ENCODE results near the gene PRR20G.
"Not testable (repeated sequence)": the region's sequence is repeated elsewhere in the genome, so short reads cannot be mapped to it uniquely, and the experiment has no call there.

Gene PRR20G

GRCh38 chr3:127287840-127288239, at the start of gene PRR20G:
Gene PRR20G, minus strand, starts transcription at chr3:127288046. Its CDS starts 681 bp downstream, at chr3:127287365.
- DNase-seq: no peak

- no peak for DNase-seq
These were observed 49.2 kb upstream of the PRR20G start for GRCh38 chr3:127337001-127337400.

GRCh38 chr3:127336101-127336500, 48.3 kb upstream of the PRR20G start:
- no peak for DNase-seq

DNA sequence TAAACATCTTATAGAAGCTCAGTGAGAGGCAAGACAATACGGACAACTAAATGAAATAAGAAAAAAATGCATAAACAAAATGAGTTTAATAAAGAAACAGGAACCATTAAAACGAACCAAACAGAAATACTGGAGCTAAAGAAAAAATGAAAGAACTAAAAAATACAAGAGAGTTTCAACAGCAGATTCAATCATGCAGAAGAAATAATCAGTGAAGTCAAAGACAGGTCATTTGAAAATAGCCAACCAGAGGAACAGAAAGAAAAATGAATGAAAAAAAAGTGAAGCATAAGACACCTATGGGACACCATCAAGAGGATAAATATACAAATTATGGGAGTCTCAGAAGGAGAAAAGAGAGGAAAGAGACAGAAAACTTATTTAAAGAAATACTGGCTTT, 42.5 kb upstream of the PRR20G start:
- DNase-seq: no peak

DNA sequence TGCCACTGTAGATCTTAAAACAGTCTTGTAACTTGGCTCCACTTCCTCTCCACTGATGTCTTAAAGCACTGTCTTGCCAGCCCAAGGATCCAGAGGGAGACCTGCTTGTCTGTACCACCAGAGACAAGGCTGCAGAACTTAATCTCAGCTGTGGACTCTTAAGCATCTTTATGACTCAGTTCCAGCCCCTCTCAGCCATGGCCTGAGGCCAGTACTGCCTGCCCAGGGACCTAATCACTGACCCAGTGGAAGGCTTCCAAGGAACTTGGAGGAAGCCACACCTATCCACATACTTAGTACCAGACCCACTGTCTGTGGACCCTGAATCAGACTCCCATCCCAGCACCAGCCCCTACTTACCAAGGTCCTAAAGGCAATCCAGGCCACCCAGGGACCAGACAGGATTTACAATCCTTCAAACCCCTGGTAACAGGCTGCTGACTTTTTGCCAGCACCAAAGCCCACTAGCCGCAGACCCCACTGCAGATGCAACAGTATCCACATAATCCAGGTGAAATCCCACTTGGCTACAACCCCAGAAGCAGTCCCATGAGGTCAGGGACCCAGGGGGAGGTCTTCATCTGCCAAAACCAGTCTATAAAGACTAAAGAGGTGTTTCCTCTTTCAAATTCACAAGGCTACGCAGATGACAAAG, 41.9 kb upstream of the PRR20G start:
- DNase-seq: no peak

- no peak for DNase-seq
These were observed 40.6 kb upstream of the PRR20G start for GRCh38 chr3:127328421-127328820.

DNA sequence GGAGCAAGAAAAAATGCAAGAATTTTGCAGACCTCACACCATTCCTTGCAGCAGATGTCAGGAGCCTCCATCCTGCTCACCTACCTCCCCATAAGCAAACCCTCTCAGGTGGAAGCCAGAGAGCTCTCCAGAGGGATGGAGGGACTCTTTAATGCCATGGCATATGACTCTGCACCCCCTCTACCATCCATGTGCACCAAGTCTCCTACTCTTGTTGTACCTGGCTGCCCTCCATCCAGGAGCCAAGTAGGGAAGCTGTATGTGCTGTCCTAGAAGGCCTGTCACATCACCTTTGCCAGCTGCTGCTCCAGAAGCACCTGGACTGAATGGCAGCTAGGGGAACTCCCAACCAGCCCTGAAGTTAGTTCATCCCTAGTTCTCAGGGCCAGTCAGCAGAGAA, 38.5 kb upstream of the PRR20G start:
- DNase-seq: no peak

DNA sequence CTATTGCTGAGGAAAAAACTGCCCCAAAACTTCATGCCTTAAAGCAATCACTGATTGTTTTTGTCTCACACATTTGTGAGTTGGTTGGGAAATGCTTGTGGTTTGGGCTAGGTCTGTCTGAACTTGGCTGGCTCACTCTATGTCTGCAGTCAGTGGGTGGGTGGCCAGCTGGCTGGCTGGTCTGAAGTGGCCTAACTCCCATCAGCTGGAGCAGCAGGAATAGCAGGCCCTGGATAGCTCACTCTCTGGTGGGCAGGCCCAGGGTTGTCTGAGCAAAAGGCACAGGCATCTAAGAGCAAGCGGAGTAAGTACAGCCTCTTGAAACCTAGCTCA, 37.7 kb upstream of the PRR20G start:
- DNase-seq: no peak

DNA sequence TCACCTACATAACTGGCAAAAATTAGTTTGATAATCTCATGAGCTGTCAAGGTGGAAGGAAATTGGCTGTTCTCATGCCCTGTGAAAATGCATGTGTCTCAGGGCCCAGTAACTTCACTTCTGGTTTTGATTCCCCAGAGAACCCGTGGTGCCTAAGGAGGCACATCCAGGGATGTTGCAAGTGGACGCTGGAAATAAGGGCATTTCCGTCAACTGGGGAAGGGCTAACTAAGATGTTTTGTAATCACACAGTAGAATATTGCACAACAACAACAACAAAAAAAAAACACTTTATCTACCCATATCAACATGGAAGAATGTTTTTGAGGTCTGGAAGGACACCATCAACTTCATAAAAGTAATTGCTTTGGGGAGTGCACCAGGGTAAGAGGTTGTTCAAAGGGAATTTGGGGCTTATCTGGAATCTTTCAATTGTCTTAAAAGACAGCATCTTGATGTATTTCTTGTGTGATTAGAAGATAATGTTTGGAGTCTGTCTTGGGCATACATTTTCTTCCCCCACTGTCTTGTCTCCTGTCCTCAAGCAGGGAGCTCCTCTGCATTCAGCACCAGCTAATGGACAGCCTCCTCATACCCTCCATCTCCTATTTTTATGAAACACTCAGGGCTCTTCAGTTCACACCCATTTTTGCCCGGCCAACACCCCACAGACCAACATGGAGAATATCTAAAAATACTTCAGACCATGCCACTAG, 37.2 kb upstream of the PRR20G start:
- DNase-seq: no peak

GRCh38 chr3:127324076-127324475, 36.2 kb upstream of the PRR20G start:
- DNase-seq: no peak

DNA sequence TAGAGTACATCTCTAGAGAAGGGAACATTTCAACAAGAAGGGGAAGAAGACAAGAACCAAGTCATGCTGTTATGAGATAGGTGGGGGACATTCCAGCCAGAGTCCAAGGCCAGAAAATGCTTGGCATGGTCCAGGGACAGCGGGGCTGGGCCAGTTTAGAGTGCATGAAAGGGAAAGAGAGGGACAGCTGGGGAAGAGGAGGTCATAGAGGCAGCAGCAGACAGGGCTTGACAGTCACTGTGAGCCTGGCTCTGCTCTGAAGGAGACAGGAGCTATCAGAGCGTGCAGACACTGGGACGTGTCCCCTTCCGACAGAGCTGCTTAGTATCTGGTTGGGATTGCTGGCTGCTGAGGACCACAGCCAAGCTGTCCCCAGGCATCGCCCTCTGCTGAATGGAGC, 35.7 kb upstream of the PRR20G start:
- DNase-seq: no peak

- DNase-seq: no peak
These were observed 33.5 kb upstream of the PRR20G start for GRCh38 chr3:127321371-127321770.

- no peak for DNase-seq
These were observed 32.8 kb upstream of the PRR20G start for GRCh38 chr3:127320529-127321121.

DNA sequence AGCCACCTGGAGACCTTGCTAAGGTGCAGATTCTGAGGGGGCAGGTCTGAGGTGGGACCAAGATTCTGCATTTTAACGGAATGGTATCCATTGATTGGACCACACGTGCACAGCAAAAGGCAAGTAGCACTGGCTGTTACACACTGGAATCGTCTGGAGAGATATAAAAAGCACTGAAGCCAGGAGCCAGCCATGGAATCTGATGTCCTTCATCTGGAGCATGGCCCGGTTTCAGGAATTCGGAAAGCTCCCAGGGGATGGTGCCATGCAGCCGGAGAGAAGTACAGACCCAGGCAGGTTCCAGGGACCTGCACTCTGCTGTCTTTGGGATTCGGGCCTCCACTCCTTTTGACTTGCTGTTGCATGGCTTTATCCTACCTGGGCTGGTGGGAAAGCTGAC, 28.8 kb upstream of the PRR20G start:
- DNase-seq: no peak

DNA sequence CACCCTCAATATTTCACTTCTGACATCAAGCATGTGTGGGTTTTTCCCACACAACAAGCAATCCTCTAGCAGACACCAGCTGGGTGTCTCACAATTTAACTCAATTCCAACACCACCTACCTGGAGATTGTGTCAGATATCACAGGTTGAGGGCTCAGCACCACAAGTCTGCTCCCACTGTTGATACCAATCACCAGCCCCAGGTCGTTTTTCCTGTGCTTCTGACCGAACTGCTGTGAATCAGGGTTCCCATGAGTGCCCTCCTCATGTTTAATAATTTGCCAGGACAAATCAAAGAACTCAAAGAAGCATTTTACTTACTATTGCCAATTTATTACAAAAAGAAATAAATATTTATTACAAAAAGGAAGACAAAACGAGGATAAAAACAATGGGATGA, 25.0 kb upstream of the PRR20G start:
- DNase-seq: no peak

DNA sequence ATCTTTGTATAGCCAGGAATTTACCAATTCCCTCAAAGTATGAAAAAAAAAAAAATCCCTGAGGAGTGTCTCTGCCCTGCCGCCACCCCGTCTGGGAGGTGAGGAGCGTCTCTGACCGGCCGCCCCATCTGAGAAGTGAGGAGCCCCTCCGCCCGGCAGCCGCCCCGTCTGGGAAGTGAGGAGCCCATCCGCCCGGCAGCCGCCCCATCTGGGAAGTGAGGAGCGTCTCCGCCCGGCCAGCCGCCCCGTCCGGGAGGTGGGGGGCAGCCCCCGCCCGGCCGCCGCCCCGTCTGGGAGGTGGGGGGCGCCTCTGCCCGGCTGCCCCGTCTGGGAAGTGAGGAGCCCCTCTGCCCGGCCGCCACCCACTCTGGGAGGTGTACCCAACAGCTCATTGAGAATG, 21.0 kb upstream of the PRR20G start:
- not testable (repeated sequence) for DNase-seq

GRCh38 chr3:127307916-127308315, 20.1 kb upstream of the PRR20G start:
- no peak for DNase-seq

- DNase-seq: no peak
These were observed 19.4 kb upstream of the PRR20G start for GRCh38 chr3:127307112-127307835.

GRCh38 chr3:127306361-127307111, 18.7 kb upstream of the PRR20G start:
- no peak for DNase-seq

DNA sequence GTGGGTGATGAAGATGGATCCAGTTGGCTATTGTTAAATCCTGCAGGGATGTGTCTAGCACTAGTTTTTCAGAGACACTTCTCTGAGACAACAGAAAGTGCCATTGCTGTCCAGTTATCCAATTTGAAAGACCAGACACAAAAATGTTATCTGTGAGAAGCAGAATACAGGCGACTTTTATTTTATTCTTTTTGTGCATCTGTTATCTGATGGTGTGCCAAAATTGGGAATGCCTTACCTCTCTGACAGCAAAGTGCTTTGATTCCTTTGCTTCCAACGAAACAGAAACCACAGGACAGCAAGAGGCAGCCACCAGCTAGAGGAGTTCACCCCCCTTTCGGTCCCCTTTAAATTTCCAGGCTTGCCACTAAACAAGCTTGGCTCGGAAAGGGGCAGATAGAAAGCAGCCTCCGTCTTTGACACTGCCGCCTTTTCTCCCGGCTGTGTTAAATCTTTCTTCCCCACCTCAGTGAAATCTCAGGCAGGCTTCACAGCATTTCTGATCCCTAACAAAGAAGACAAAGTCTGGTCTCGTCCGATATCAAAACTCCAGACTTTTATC, 17.7 kb upstream of the PRR20G start:
- DNase-seq: no peak

DNA sequence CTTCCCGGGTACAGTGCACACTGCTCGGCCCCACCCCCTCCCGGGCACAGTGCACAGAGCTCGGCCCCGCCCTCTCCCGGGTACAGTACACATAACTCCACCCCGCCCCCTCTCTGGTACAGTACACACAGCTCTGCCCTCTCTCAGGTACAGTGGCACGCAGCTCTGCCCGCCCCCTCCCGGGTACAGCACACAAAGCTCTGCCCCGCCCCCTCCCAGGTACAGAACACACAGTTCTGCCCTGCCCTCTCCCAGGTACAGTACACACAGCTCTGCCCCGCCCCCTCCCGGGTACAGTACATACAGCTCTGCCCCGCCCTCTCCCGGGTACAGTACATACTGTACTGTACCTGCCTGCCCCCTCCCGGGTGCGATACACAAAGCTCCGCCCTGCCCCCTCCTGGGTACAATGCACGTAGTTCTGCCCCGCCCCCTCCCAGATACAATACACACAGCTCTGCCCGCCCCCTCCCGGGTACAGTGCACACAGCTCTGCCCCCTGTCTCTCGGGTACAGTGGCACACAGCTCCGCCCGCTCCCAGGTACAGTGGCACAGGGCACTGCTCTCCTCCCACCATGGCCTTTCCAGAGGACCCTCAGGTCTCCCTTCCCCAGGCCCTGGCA, 16.4 kb upstream of the PRR20G start:
- peak; percentile 98 for DNase-seq

DNA sequence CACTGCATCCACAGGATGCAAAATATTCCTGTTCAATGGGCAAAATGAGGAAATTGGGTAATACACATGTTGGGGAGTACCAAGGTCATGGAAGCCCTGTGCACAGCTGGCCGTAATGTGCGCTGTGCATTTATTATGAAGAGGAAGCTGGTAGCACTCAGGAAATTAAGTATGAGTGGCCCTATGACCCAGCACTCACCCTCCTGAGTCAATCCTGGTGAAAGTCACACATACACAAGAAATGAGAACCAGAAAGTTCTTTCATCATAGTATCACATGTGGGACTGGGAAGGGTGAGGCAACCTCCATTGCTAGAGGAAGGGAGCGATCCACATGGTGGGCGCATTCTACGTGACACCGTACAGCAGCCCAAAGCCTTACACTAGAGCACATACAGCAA, 11.4 kb upstream of the PRR20G start:
- no peak for DNase-seq
